Lower leg skin (tissue), 3 donors: Measurements from ENCODE around the gene DAP.

ENCODE experiments used
- CTCF ChIP-seq, 3 donors: fragments of 450-650 bp; IDR thresholded peaks; one replicate each; pipeline ENCODE4 v1.5.1; 2016; ENCODE audit warnings: antibody characterized with exemption in 3 of 3, mild to moderate bottlenecking in 3 of 3, moderate library complexity in 2 of 3
- POLR2A ChIP-seq, 2 donors: fragments of 450-650 bp; IDR thresholded peaks; one replicate each; pipeline ENCODE4 v1.6.1; 2016 to 2017; ENCODE audit warnings: antibody characterized with exemption in 2 of 2, mild to moderate bottlenecking in 1 of 2, moderate library complexity in 1 of 2

GRCh38 chr5:10660720-10661387 is 100.2 kb downstream of the DAP start:
- TF ChIP-seq CTCF (IDR thresholded peaks at IDR 0.05) (no peak), POLR2A (IDR thresholded peaks at IDR 0.05) (no peak)
